ENCODE measurements around the gene POTEF. TPM values are rescaled to one million over a fixed set of nuclear protein-coding genes. Genes with fewer than 3 reads are reported as not detected.
"Not testable (repeated sequence)": the region's sequence is repeated elsewhere in the genome, so short reads cannot be mapped to it uniquely, and the experiment has no call there.

Gene POTEF
- total RNA-seq, 1 experiment from 2014 or later, result not detected

GRCh38 chr2:130152816-130153595 lies 24.0 kb upstream of the POTEF start:
- H3K4me1 ChIP-seq (ENCODE audit: insufficient read depth, low read length, poor library complexity, severe bottlenecking), result no peaks in the 10 kb centered on the region
- H3K27ac ChIP-seq (ENCODE audit: low read depth, low read length, poor library complexity, severe bottlenecking), result no peak overlapping the region
- BruUV-seq (replicated peaks), result no TSS peak
- ChIA-PET CTCF (no interaction called here), POLR2A (ENCODE audit: low non-redundant PET) (no interaction called here)
- H3K9me3 ChIP-seq (ENCODE audit: low read depth, low read length, poor library complexity, severe bottlenecking), result no peaks in the 10 kb centered on the region
- no peak overlapping the region for H3K4me3 ChIP-seq (ENCODE audit: low read depth, low read length, poor library complexity, severe bottlenecking)
- TF ChIP-seq CTCF (conservative IDR thresholded peaks at IDR 0.05; ENCODE audit: low read depth, low read length) (no peak), EZH2 (IDR thresholded peaks at IDR 0.05; ENCODE audit: borderline replicate concordance, low read depth, low read length, poor library complexity, severe bottlenecking) (no peak)
- DNase-seq (ENCODE audit: low spot score), result no peak
- intact Hi-C loops (cut with micrococcal nuclease; ENCODE audit: unreplicated experiment), result no loop called here
- no peaks in the 10 kb centered on the region for H3K27me3 ChIP-seq (replicated peaks; ENCODE audit: insufficient read depth, low read depth, low read length, poor library complexity)
- peaks cover 5% of the 10 kb centered on the region for H3K36me3 ChIP-seq (ENCODE audit: insufficient read depth, low read length, poor library complexity, severe bottlenecking)

- DNase-seq (ENCODE audit: low spot score); BruUV-seq (replicated peaks); H3K9me3 ChIP-seq (ENCODE audit: low read depth, low read length, poor library complexity, severe bottlenecking); POLR2A ChIA-PET (ENCODE audit: low non-redundant PET); intact Hi-C loops (cut with micrococcal nuclease; ENCODE audit: unreplicated experiment); H3K36me3 ChIP-seq (ENCODE audit: insufficient read depth, low read length, poor library complexity, severe bottlenecking); CTCF ChIA-PET; H3K4me1 ChIP-seq (ENCODE audit: insufficient read depth, low read length, poor library complexity, severe bottlenecking); H3K4me3 ChIP-seq (ENCODE audit: low read depth, low read length, poor library complexity, severe bottlenecking); H3K27me3 ChIP-seq (replicated peaks; ENCODE audit: insufficient read depth, low read depth, low read length, poor library complexity); H3K27ac ChIP-seq (ENCODE audit: low read depth, low read length, poor library complexity, severe bottlenecking): not testable (repeated sequence)
Observed at GRCh38 chr2:130152136-130152815, 23.3 kb upstream of the POTEF start.

GRCh38 chr2:130151145-130151512 lies 22.1 kb upstream of the POTEF start:
- H3K27me3 ChIP-seq (replicated peaks; ENCODE audit: insufficient read depth, low read depth, low read length, poor library complexity); H3K4me3 ChIP-seq (ENCODE audit: low read depth, low read length, poor library complexity, severe bottlenecking); BruUV-seq (replicated peaks); H3K9me3 ChIP-seq (ENCODE audit: low read depth, low read length, poor library complexity, severe bottlenecking); intact Hi-C loops (cut with micrococcal nuclease; ENCODE audit: unreplicated experiment); DNase-seq (ENCODE audit: low spot score); POLR2A ChIA-PET (ENCODE audit: low non-redundant PET); H3K4me1 ChIP-seq (ENCODE audit: insufficient read depth, low read length, poor library complexity, severe bottlenecking); H3K27ac ChIP-seq (ENCODE audit: low read depth, low read length, poor library complexity, severe bottlenecking); H3K36me3 ChIP-seq (ENCODE audit: insufficient read depth, low read length, poor library complexity, severe bottlenecking): not testable (repeated sequence)
- CTCF ChIA-PET, result interaction anchor here (0.7 kb wide), 1 partner anchor 28 kb away, joined by 3 read pairs; no protein-coding TSS in a partner anchor

- DNase-seq (ENCODE audit: low spot score), result no peak
- intact Hi-C loops (cut with micrococcal nuclease; ENCODE audit: unreplicated experiment), result no loop called here
- POLR2A ChIA-PET (ENCODE audit: low non-redundant PET), result no interaction called here
Observed at GRCh38 chr2:130150181-130151144, 21.4 kb upstream of the POTEF start.

GRCh38 chr2:130148515-130148914 lies 19.5 kb upstream of the POTEF start:
- H3K9me3 ChIP-seq (ENCODE audit: low read depth, low read length, poor library complexity, severe bottlenecking); H3K4me1 ChIP-seq (ENCODE audit: insufficient read depth, low read length, poor library complexity, severe bottlenecking); H3K27ac ChIP-seq (ENCODE audit: low read depth, low read length, poor library complexity, severe bottlenecking); POLR2A ChIA-PET (ENCODE audit: low non-redundant PET); DNase-seq (ENCODE audit: low spot score); H3K36me3 ChIP-seq (ENCODE audit: insufficient read depth, low read length, poor library complexity, severe bottlenecking); BruUV-seq (replicated peaks); H3K4me3 ChIP-seq (ENCODE audit: low read depth, low read length, poor library complexity, severe bottlenecking); CTCF ChIA-PET; intact Hi-C loops (cut with micrococcal nuclease; ENCODE audit: unreplicated experiment); H3K27me3 ChIP-seq (replicated peaks; ENCODE audit: insufficient read depth, low read depth, low read length, poor library complexity): not testable (repeated sequence)

More at GRCh38 chr2:130150181-130151144, 21.4 kb upstream of the POTEF start:
- H3K36me3 ChIP-seq (ENCODE audit: insufficient read depth, low read length, poor library complexity, severe bottlenecking), result peaks cover 5% of the 10 kb centered on the region
- H3K27me3 ChIP-seq (replicated peaks; ENCODE audit: insufficient read depth, low read depth, low read length, poor library complexity), result no peaks in the 10 kb centered on the region
- H3K27ac ChIP-seq (ENCODE audit: low read depth, low read length, poor library complexity, severe bottlenecking), result no peak overlapping the region
- H3K4me3 ChIP-seq (ENCODE audit: low read depth, low read length, poor library complexity, severe bottlenecking), result no peak overlapping the region
- no peaks in the 10 kb centered on the region for H3K9me3 ChIP-seq (ENCODE audit: low read depth, low read length, poor library complexity, severe bottlenecking)
- CTCF ChIA-PET, result interaction anchor here (0.5 to 0.7 kb wide), 2 partner anchors 28 to 187 kb away, joined by 3 read pairs; no protein-coding TSS in a partner anchor
- BruUV-seq (replicated peaks), result no TSS peak
- no peaks in the 10 kb centered on the region for H3K4me1 ChIP-seq (ENCODE audit: insufficient read depth, low read length, poor library complexity, severe bottlenecking)
- no peak for TF ChIP-seq EZH2 (IDR thresholded peaks at IDR 0.05; ENCODE audit: borderline replicate concordance, low read depth, low read length, poor library complexity, severe bottlenecking)
- TF ChIP-seq CTCF (conservative IDR thresholded peaks at IDR 0.05; ENCODE audit: low read depth, low read length), result no peak

Measured in A673 (cell line).